Daoy (cell line): ENCODE results near the gene LCORL. TPM values are rescaled to one million over a fixed set of nuclear protein-coding genes. Genes with fewer than 3 reads are reported as not detected.
A peak's percentile ranks its signal among the peaks of the same experiment; 100 is the strongest.
"Not testable (repeated sequence)": the region's sequence is repeated elsewhere in the genome, so short reads cannot be mapped to it uniquely, and the experiment has no call there.

Source experiments
- DNase-seq: peaks from one replicate; pipeline ENCODE4 v3.0.0-alpha.2; 2015; ENCODE audit warnings: low read depth
- total RNA-seq: library from RNA; depleted of rRNA; stranded (reverse); fragments of >200 nt; shearing (Covaris generic); gene quantifications from 2 replicates; pipeline ENCODE4 v1.2.3, GENCODE V29; 2014; rRNA removed

LCORL gene
- total RNA-seq, 1 experiment from 2014 or later: 22.2 TPM

- no peak for DNase-seq
These were observed 167.5 kb downstream of the LCORL start for GRCh38 chr4:17854036-17854435.

- DNase-seq: no peak
These were observed 169.6 kb downstream of the LCORL start for GRCh38 chr4:17851959-17852358.

DNA sequence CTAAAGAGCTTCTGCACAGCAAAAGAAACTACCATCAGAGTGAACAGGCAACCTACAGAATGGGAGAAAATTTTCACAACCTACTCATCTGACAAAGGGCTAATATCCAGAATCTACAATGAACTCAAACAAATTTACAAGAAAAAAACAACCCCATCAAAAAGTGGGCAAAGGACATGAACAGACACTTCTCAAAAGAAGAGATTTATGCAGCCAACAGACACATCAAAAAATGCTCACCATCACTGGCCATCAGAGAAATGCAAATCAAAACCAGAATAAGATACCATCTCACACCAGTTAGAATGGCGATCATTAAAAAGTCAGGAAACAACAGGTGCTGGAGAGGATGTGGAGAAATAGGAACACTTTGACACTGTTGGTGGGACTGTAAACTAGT, 171.3 kb downstream of the LCORL start:
- not testable (repeated sequence) for DNase-seq

DNA sequence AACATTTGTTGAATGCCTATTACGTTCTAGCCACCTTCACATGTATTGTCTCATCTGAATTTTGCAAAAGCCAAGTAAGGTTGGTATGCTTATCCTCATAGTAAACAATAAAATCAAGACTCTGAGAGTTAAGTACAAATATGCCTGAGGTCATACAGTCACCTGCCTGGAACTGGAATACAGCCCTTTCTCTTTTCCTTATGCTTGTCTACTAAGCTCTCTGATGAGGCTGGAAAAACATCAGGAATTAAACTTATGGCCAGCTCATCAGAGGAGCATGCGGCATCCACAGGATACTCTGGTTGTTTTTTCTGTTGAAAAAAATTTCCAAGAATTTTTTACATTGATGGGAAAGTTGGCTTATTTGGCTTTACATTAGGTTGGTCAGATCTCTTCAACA, 175.3 kb downstream of the LCORL start:
- no peak for DNase-seq

DNA sequence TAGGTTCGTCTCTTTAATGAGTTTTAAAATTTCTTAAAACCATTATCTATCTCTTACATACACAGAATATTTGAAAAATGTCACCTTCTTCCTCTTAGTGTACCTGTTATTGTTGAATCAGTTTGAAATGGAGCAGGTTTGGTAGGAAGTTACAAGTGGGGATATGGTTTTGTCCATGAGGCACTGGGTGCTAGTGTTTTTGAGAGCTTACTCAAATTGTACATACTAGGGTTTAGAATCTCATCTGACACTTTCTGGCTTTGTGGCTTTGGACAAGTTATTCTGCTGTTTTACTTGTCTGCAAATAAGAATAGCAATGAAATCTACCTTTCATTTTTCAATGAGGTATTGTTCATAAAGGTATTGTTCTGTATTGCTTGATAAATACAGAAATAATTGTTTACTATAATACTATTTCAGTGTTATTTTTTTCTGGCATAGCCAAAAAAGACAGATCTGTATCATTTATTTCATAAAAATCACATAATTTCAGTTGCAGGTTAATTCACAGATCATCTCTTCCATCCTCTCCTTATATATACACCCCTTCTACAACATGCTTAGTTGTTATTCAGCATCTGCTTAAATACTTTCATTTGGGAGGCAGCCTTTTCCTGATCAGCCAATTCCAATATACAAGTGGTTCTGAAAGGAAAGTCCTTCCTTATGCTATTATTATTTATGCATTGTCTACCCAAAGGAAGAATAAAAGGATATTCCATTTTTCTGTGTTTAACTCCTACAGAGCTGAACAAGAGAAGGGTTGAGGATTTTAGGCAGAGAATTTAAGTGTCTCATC, 197.5 kb downstream of the LCORL start:
- no peak for DNase-seq

DNA sequence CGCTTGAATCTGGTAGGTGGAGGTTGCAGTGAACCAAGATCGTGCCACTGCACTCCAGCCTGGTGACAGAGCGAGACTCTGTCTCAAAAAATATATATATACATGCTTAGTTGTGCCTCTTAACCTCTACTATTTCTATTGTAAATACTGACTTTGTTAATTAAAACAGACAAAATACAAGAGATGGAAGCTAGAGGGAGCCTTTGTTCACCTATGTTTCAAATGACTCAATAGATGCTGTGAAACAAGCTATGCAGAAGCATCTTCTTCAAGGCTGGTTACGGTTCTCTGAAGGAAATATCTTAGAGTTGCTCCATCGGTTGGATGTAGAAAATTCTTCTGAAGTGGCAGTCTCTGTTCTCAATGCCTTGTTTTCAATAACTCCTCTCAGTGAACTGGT, 204.5 kb downstream of the LCORL start:
- no peak for DNase-seq

GRCh38 chr4:17816142-17816541, 205.4 kb downstream of the LCORL start:
- no peak for DNase-seq

GRCh38 chr4:17814140-17814539, 207.4 kb downstream of the LCORL start:
- peak; percentile 66 for DNase-seq

DNA sequence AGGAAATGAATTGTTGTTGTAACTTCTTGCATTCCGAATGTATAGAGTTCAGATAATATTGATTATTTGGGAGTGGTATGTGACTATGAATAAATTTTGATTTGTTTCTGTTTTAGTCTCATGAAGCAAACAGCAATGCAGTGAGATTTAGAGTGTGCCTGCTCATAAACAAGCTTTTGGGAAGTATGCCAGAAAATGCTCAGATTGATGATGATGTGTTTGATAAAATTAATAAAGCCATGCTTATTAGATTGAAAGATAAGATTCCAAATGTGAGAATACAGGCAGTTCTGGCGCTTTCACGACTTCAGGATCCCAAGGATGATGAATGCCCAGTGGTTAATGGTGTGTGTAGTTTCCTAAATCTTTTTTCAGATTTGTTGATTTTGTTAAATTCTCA, 208.8 kb downstream of the LCORL start:
- DNase-seq: no peak

GRCh38 chr4:17812125-17812524, 209.4 kb downstream of the LCORL start:
- no peak for DNase-seq

DNA sequence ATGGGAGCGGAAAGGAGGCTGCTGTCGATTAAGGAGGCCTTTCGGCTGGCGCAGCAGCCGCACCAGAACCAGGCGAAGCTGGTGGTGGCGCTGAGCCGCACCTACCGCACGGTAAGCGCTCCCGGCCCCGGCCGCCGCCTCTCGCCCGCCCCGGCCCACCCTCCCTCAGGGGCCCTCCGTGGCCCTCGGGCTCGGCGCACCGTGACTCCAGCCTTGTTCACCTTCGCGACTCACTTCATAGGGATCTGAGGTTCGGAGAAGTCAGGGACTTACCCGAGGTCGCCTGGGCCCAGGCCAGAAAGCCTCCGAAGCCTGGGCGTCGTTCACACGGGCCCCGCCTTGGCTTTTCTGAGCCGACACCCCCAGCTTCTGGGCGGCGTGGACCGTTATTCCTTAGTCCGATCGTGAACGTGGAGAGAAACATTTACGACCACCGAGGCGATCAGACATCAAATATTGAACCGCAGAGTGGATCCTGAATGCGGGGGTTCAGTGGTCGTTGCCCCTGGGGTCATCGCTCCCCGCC, 210.4 kb downstream of the LCORL start:
- DNase-seq: no peak

DNA sequence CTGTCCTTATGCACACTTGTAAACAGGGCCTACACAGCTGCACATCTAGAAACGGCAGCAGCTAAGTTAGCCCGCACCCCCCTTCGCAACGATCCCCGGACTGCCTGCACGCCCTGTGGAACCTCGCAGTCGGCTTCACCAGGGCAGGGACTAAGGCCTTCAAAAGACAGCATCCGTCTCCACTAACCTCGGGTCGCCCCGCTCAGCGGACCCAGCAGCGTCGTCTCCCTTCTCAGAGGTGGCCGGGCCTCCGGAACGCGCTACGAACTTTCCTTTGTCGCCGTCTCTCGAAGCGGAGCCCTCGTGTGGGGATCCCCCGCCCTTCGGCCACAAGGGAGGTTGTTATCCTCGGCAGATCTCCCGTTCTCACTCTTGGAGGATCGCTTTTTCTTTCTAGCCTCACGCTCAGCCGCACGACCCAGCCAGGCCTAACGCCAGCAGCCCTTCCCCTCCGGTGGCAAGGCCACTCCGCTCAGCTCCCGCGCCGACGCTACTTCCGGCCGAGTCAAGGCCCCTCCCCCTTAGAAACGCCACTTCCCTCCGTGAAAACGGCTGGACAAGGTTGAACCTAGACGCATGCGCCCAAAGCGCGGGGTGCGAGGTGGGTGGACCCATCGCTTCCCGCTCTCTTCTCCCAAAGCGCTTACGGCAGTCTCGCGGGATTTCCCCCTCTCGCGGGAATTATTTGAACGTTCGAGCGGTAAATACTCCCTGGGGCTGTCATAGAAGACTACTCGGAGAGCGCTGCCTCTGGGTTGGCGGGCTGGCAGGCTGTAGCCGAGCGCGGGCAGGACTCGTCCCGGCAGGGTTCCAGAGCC, 211.1 kb downstream of the LCORL start, which contains the start of the genes DCAF16 and NCAPG:
TSS of gene DCAF16 (minus strand) at position 498 of the 818 bp plus-strand sequence. CDS start 6,616 bp downstream, outside the sequence.
TSS of gene NCAPG (plus strand) at position 720 of the 818 bp plus-strand sequence. CDS start 99 bp downstream, outside the sequence.
- DNase-seq: peak; percentile 99

DNA sequence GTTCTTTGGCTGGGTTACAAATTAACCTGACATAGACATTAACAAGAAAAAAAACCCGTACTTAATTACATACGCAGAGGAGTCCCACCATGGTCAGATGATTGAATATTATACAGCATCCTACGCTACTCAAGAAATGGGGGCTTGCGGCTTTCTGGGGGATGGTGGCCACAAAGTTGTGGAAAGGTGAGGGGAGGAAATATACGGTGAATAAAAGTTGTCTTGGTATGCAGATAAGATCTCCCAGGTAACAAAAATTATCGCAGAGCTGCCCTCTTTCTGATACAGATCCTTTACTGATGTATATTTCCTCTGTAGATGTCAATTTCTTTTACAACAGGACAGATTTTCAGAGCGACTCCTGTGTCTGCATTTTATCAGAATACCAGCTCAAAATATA, 211.9 kb downstream of the LCORL start:
- DNase-seq: no peak

DNA sequence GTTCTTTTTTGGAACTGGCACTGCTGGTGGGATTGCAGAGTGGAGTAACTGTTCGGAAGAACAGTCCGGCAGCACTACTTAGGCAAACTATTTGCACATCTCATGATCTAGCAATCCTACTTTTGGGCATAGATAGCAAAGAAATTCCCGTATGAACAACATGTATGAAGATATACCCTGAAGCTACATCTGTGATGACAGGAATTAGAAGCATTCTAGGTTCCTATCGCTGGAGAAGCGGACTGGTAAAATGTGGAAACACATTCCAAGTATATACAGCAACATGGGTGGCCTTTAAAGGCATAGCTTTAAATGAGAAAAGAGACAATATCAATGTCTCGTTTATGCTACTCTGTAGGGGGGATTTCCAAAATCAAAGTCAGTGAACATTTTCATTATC, 214.1 kb downstream of the LCORL start:
- DNase-seq: no peak

GRCh38 chr4:17805580-17806155, 215.9 kb downstream of the LCORL start:
- DNase-seq: no peak

DNA sequence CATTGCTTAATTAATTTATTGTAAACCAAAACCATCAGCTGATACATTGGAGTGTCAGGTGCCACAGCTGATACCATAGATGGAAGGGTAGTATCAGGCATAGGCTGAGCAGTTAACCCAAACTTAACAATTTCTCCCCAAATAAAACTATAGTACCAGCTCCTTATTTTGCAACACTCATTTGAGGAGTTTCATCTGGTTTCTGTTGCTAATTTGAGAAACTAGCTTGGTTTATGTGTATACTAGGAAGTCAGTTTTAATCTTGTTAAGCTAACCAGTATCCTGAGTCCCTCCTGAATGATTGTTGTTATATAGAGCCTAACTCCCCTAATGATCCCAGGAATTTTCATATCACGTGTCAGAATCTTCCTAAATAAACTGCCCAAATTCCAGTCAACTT, 223.7 kb downstream of the LCORL start:
- DNase-seq: no peak

- no peak for DNase-seq
These were observed 226.8 kb downstream of the LCORL start for GRCh38 chr4:17794730-17795129.

Other genes with a start within 250 kb of the LCORL start
- 0.03 and 0.29 TPM in 2 replicates for gene FAM184B, start 240.1 kb downstream of the LCORL start, total RNA-seq
- gene DCAF16, start 211.0 kb downstream of the LCORL start, total RNA-seq: 24.3 and 28.8 TPM in 2 replicates
- 99.9 and 104 TPM in 2 replicates for gene NCAPG, start 210.8 kb downstream of the LCORL start, total RNA-seq